ENCODE data around the gene UPK1B.

The UPK1B gene

GRCh38 chr3:119236756-119237155 lies 63.4 kb downstream of the UPK1B start:
- POLR2A ChIA-PET: no interaction called here
- H3K4me1 ChIP-seq (ENCODE audit: control insufficient read depth, insufficient read depth, low read length): no peaks in the 10 kb centered on the region
- no peak overlapping the region for H3K4me3 ChIP-seq (ENCODE audit: low read depth, low read length)
- H3K27ac ChIP-seq (ENCODE audit: extremely low read depth, low read depth, low read length): no peak overlapping the region
- no peaks in the 10 kb centered on the region for H3K9me3 ChIP-seq (ENCODE audit: control insufficient read depth, insufficient read depth, low read depth, low read length)
- CTCF ChIA-PET: interaction anchor here (0.9 kb wide), 1 partner anchor 10 kb away, joined by 4 read pairs; no protein-coding TSS in a partner anchor
- H3K36me3 ChIP-seq (ENCODE audit: control insufficient read depth in 2 of 2, insufficient read depth in 1 of 2, low read length in 2 of 2): peaks cover 4 to 48% of the 10 kb centered on the region in 2 experiments; a peak in 2 of 3 replicates
- TF ChIP-seq FEZF1 (tag by site-specific recombination; IDR thresholded peaks at IDR 0.05): no peak
- TF ChIP-seq, protein P1, sequence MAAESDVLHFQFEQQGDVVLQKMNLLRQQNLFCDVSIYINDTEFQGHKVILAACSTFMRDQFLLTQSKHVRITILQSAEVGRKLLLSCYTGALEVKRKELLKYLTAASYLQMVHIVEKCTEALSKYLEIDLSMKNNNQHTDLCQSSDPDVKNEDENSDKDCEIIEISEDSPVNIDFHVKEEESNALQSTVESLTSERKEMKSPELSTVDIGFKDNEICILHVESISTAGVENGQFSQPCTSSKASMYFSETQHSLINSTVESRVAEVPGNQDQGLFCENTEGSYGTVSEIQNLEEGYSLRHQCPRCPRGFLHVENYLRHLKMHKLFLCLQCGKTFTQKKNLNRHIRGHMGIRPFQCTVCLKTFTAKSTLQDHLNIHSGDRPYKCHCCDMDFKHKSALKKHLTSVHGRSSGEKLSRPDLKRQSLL (tag by site-specific recombination; IDR thresholded peaks at IDR 0.05): no peak
- no peak for TF ChIP-seq ZNF311 (tag by site-specific recombination; IDR thresholded peaks at IDR 0.05; ENCODE audit: borderline replicate concordance)

GRCh38 chr3:119237299-119237698 lies 63.9 kb downstream of the UPK1B start:
- Histone ChIP-seq H3K4me1 (ENCODE audit: control insufficient read depth, insufficient read depth, low read length) (no peaks in the 10 kb centered on the region), H3K36me3 (ENCODE audit: control insufficient read depth in 2 of 2, insufficient read depth in 1 of 2, low read length in 2 of 2) (peaks cover 4 to 43% of the 10 kb centered on the region in 2 experiments; a peak in 2 of 3 replicates), H3K9me3 (ENCODE audit: control insufficient read depth, insufficient read depth, low read depth, low read length) (no peaks in the 10 kb centered on the region), H3K4me3 (ENCODE audit: low read depth, low read length) (no peak overlapping the region), H3K27ac (ENCODE audit: extremely low read depth, low read depth, low read length) (no peak overlapping the region)
- ChIA-PET CTCF (interaction anchor here (0.6 to 0.9 kb wide), 2 partner anchors 10 to 34 kb away, joined by 3 to 4 read pairs; no protein-coding TSS in a partner anchor), POLR2A (interaction anchor here (0.7 kb wide), 1 partner anchor 34 kb away, joined by 5 read pairs; no protein-coding TSS in a partner anchor)
- TF ChIP-seq ZNF302 (tag by site-specific recombination; IDR thresholded peaks at IDR 0.05; ENCODE audit: low read depth): no peak
- TF ChIP-seq ZBTB44 (tag by site-specific recombination; IDR thresholded peaks at IDR 0.05): no peak
- no peak for TF ChIP-seq ZBTB8A (tag by site-specific recombination; IDR thresholded peaks at IDR 0.05)
- TF ChIP-seq ZNF791 (tag by site-specific recombination; IDR thresholded peaks at IDR 0.05): no peak
- TF ChIP-seq, protein P2, sequence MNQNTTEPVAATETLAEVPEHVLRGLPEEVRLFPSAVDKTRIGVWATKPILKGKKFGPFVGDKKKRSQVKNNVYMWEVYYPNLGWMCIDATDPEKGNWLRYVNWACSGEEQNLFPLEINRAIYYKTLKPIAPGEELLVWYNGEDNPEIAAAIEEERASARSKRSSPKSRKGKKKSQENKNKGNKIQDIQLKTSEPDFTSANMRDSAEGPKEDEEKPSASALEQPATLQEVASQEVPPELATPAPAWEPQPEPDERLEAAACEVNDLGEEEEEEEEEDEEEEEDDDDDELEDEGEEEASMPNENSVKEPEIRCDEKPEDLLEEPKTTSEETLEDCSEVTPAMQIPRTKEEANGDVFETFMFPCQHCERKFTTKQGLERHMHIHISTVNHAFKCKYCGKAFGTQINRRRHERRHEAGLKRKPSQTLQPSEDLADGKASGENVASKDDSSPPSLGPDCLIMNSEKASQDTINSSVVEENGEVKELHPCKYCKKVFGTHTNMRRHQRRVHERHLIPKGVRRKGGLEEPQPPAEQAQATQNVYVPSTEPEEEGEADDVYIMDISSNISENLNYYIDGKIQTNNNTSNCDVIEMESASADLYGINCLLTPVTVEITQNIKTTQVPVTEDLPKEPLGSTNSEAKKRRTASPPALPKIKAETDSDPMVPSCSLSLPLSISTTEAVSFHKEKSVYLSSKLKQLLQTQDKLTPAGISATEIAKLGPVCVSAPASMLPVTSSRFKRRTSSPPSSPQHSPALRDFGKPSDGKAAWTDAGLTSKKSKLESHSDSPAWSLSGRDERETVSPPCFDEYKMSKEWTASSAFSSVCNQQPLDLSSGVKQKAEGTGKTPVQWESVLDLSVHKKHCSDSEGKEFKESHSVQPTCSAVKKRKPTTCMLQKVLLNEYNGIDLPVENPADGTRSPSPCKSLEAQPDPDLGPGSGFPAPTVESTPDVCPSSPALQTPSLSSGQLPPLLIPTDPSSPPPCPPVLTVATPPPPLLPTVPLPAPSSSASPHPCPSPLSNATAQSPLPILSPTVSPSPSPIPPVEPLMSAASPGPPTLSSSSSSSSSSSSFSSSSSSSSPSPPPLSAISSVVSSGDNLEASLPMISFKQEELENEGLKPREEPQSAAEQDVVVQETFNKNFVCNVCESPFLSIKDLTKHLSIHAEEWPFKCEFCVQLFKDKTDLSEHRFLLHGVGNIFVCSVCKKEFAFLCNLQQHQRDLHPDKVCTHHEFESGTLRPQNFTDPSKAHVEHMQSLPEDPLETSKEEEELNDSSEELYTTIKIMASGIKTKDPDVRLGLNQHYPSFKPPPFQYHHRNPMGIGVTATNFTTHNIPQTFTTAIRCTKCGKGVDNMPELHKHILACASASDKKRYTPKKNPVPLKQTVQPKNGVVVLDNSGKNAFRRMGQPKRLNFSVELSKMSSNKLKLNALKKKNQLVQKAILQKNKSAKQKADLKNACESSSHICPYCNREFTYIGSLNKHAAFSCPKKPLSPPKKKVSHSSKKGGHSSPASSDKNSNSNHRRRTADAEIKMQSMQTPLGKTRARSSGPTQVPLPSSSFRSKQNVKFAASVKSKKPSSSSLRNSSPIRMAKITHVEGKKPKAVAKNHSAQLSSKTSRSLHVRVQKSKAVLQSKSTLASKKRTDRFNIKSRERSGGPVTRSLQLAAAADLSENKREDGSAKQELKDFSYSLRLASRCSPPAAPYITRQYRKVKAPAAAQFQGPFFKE (tag by site-specific recombination; IDR thresholded peaks at IDR 0.05; ENCODE audit: borderline replicate concordance): no peak
- TF ChIP-seq ZNF221 (tag by site-specific recombination; IDR thresholded peaks at IDR 0.05; ENCODE audit: borderline replicate concordance): no peak
- TF ChIP-seq ZNF560 (tag by site-specific recombination; IDR thresholded peaks at IDR 0.05; ENCODE audit: borderline replicate concordance): no peak
- TF ChIP-seq, protein P3, sequence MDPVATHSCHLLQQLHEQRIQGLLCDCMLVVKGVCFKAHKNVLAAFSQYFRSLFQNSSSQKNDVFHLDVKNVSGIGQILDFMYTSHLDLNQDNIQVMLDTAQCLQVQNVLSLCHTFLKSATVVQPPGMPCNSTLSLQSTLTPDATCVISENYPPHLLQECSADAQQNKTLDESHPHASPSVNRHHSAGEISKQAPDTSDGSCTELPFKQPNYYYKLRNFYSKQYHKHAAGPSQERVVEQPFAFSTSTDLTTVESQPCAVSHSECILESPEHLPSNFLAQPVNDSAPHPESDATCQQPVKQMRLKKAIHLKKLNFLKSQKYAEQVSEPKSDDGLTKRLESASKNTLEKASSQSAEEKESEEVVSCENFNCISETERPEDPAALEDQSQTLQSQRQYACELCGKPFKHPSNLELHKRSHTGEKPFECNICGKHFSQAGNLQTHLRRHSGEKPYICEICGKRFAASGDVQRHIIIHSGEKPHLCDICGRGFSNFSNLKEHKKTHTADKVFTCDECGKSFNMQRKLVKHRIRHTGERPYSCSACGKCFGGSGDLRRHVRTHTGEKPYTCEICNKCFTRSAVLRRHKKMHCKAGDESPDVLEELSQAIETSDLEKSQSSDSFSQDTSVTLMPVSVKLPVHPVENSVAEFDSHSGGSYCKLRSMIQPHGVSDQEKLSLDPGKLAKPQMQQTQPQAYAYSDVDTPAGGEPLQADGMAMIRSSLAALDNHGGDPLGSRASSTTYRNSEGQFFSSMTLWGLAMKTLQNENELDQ (tag by site-specific recombination; IDR thresholded peaks at IDR 0.05; ENCODE audit: low read depth): no peak
- TF ChIP-seq KLF17 (tag by site-specific recombination; IDR thresholded peaks at IDR 0.05): no peak
- TF ChIP-seq ZNF140 (tag by site-specific recombination; IDR thresholded peaks at IDR 0.05): no peak
- TF ChIP-seq ZNF830 (tag by site-specific recombination; IDR thresholded peaks at IDR 0.05; ENCODE audit: low read depth): no peak
- no peak for TF ChIP-seq ZNF629 (tag by site-specific recombination; IDR thresholded peaks at IDR 0.05)
- no peak for TF ChIP-seq HOXD13 (CRISPR knock-in tag; IDR thresholded peaks at IDR 0.05; ENCODE audit: borderline replicate concordance)
- no peak for TF ChIP-seq ZNF792 (tag by site-specific recombination; IDR thresholded peaks at IDR 0.05)
- TF ChIP-seq HIC1 (tag by site-specific recombination; IDR thresholded peaks at IDR 0.05): no peak
- TF ChIP-seq ZFP69B (tag by site-specific recombination; IDR thresholded peaks at IDR 0.05): no peak
